Islet of Langerhans (tissue), 1 donor: ENCODE results near the gene GNL1.

Source experiments
- FAIRE-seq: peaks from one replicate; lab custom pipeline; 2011; peaks lifted over from hg19 to GRCh38; lab: Jason Lieb, UNC

GNL1 gene

GRCh38 chr6:30570263-30570662 is 14.0 kb upstream of the GNL1 start:
- no peak for FAIRE-seq

GRCh38 chr6:30568245-30568644 is 12.0 kb upstream of the GNL1 start:
- no peak for FAIRE-seq

GRCh38 chr6:30565772-30566171 is 9.5 kb upstream of the GNL1 start:
- FAIRE-seq: no peak

DNA sequence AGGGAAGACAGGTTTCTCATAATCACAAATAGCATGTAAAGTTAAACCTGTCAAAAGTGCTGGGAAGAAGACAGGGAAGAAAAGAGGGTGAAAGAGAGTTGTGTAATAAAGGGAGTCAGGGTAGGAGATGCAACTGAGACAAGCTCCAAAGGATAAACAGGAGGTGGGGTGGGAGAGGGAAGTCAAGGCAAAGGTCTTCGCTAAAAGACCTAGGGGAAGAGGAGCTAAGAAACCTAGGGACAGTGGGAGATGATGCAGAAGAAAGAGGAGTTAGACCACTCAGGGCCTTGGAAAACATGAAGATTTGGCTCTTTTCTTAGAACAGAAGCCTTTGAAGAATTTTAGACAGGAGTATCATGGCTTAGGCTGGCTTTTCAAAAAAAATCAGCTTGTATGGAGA is 7.8 kb upstream of the GNL1 start:
- FAIRE-seq: no peak

DNA sequence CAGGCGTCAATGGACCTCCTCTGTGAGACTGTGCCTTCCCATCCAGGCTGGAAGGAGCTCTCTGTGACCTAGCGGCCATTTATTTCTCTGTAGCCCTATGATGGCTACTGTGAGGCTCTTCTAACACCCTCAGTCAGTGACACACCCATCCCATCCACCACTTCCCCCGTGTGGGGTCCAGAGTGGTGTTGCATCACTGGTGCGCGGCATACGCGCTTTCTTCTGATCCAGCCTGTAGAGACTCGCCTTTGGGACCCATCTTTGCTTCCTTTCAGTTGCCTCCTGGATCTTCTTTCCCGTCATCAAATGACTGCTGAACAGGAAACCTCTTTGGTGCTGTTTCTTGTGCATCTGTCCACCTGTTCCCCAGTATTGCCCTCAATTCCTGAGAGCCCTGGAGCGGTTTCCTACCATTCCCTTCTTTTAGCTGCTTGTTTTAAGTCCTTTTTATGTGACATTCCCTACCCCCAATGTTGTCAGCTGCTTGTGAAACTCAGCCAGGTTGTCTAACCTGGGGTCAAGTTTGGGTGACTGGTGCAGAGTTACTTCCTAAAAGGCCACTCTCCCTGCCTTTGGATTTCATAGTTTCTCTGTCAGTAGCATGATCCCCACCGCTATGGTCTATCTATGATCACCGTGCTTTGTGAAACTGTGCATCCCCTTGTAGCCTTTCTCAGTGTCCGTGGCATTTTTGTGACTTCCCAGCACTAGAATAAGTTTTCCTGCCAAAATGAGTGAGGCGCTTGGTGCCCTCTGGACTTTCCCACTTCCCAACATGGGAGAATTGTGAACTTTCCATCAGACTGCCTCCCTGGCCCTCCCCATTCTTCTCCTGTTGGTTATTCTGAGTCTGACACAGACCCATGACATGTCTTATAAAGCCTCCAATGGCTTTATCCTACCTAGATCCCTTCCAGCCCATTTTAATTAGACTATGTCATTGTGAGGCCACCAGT is 6.5 kb upstream of the GNL1 start:
- FAIRE-seq: no peak

DNA sequence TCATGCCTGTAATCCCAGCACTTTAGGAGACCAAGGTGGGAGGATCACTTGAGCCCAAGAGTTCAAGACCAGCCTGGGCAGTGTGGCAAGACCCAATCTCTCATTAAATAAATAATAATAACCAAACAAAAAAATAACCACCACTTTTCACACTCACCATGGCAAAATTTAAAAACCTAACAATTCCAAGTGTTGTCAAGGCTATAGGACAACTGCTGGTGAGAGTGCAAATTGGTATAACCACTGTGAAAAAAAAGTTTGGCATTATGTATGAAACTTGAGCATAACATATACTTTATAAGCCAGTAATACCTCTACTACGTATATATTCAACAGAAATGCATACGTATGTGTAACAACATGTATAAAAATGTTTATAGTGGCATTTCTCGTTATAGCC is 4.6 kb upstream of the GNL1 start:
- FAIRE-seq: no peak

GRCh38 chr6:30557683-30557981 is 1.3 kb upstream of the GNL1 start:
- no peak for FAIRE-seq

DNA sequence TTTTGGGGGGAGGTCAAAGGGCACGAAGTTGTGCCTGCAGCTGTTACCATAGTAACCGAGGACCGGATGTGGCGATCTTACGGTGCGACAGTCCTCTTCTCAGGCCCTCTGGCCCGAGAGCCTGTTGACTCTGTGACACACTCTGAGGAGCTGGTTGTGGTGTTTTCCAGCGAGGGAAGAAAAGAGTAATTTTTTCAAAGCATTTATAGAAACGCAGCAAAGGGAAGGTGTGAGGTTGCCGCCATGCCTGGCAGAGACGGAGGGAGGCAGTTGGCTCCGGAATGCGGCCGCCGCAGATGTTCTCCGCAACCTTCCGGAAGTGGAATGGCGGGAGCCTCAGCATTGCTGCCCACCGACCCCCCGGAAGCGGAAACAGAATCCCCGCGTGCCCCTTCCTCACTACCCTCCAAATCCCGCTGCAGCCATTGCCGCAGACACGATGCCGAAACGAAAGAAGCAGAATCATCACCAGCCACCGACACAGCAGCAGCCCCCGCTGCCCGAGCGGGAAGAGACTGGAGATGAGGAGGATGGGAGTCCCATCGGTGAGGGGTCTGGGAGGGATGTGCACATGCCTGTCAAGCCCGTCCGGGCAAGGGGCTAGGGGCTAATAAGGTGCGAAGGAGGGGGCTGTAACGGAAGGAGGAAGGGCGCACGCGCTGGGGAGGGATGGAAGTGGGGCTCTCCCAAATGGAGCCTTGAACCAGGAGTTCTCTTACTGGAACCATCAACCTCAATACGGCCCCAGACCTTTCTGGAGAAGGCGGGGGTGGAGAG is 805 bp upstream of the GNL1 start, which contains the start of gene PRR3:
Gene PRR3 (plus strand): TSS at position 390 of the 777 bp plus-strand sequence. CDS start 50 bp downstream, at position 440.
- FAIRE-seq: no peak

DNA sequence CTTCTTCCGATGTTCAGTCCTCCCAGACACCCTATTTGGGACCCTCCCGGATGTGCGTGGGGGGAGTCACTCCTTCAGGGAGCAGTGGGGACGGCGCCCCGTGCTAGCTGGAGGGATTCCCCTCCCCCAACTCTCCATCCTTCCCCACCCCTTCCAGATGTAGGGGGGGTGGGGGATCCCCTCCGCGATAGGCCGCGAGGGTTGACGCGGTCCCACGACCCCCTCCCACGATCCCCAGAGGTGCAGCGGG is 548 bp downstream of the GNL1 start:
- no peak for FAIRE-seq

DNA sequence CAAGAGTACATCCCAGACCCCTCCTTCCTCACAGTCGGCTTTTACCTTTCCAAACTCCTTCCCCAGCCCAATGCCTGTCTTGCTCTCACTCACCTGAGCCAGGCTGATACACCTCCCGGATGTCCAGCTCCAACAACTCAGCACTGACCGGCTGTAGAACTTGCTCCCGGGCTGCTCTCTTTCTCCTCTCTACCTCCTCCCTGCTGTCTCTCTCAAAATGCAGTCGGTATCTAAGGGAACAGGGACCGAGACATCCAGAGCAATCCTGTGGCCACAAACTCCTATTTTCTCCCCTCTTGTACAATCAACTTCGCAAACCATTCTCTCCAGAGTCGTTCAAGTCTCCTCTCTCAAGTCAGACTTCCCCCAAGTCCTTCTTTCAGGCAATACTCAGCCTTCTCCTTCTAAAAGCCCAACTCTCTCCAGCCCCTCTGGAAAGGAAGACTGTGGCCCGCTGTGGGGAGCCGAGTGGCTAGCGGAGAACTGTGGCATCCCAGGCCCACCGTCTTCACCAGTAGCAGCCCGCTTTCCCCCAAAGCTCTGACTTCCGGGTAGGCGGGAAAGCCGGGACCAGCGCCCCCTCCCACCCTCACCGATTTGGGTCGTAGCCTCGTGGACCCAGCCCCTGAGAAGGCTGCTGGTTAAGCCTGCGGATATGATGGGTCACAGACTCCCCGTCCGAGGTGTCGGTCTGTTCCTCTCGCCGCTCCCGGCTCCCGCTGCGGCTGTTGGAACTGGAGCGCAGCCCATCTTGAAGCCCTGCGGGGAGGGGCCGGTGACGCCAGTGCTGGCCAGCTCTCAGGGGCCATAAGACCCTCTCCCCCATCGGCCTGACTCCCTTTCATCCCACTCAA is 1.1 kb downstream of the GNL1 start:
- FAIRE-seq: no peak

GRCh38 chr6:30554404-30554803 is 1.9 kb downstream of the GNL1 start:
- no peak for FAIRE-seq

DNA sequence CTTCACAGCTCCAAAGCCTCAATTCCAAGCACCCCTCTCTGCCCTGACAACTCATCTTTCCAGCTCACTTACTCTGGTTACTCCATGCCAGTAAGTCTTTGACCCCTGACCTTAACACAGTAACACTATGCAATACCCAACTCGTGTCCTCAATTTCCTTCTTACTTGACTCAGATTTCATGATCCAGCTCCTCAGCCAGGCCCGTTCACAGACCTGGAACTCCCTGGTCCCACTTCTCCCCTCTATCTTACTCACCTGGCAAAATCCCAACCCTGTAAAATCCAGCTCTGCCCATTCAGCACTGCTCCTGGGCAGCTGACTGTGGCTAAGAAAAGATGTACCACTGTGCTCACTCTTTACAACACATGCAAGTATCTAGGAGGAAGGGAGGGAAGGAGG is 7.9 kb downstream of the GNL1 start:
- no peak for FAIRE-seq

GRCh38 chr6:30547454-30547853 is 8.8 kb downstream of the GNL1 start:
- no peak for FAIRE-seq

DNA sequence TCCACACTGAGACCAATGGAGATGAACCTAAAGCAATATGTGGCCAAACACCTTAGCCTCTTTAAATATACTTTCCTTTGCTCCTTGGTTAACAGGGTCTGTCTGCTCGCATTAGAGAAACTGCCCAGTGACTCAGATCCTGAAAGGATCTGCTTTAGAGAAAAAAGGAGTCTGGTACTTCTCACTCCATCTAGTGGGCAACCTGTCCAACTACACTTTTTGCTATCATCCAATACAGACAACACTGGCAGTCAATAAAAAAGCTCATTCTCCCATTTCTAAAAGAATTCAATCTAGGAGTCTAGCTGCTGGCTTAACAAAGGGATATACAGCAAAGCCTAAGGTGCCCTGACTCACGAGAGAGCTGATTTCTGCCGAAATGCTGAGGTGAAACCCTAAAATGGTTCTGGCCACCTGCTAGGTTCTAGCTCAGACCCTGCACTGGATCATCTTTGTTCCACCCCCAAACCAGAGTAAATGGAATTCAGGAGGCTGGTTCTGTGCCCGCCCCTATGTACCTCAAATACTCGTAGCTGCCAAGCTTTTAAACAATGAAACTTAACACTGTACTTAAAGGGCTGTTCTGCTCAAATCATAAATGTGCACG is 11.5 kb downstream of the GNL1 start:
- peak; percentile 95 for FAIRE-seq

GRCh38 chr6:30543821-30544220 is 12.5 kb downstream of the GNL1 start:
- FAIRE-seq: no peak

GRCh38 chr6:30542915-30543314 is 13.4 kb downstream of the GNL1 start:
- no peak for FAIRE-seq

- no peak for FAIRE-seq
These were observed 13.9 kb downstream of the GNL1 start for GRCh38 chr6:30542404-30542725.

GRCh38 chr6:30541515-30542403 is 14.5 kb downstream of the GNL1 start:
- peak; percentile 97 for FAIRE-seq

GRCh38 chr6:30537931-30538330 is 18.4 kb downstream of the GNL1 start:
- no peak for FAIRE-seq

- FAIRE-seq: no peak
These were observed 22.6 kb downstream of the GNL1 start for GRCh38 chr6:30533460-30534294.

DNA sequence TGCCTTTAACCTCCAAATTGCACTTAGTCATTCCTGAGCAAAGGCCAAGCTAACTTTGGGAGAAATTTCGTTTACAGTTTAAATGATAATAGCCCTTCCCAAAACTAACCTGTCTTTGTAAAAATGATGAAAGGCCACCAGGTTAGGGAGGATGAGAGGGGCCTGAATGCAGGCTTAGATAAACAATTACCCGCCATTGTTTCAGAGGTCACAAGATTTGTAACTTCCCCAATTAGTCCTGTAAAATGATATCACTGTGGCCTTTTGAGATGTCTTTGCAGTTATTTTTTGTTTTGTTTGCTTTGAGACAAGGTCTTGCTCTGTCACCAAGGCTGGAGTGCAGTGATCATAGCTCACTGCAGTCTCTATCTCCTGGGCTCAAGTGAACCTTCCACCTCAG is 26.3 kb downstream of the GNL1 start:
- FAIRE-seq: no peak
